ENCODE measurements around the gene C8G. TPM values are rescaled to one million over a fixed set of nuclear protein-coding genes. Genes with fewer than 3 reads are reported as not detected.

Gene C8G
- total RNA-seq, 1 experiment from 2014 or later, result 2.1 TPM

- Histone ChIP-seq H4K20me1 (ENCODE audit: insufficient read depth) (no peaks in the 10 kb centered on the region), H3K9me2 (ENCODE audit: insufficient read depth) (no peaks in the 10 kb centered on the region), H3K4me3 (replicated peaks in 1 of 2; ENCODE audit: low read depth in 1 of 2, low read length in 2 of 2) (no peak overlapping the region), H3K4me1 (ENCODE audit: control insufficient read depth in 1 of 2, insufficient read depth in 2 of 2, low read length in 2 of 2) (peaks cover 0 to under 1% of the 10 kb centered on the region in 2 experiments; a peak in 2 of 4 replicates), H3K79me2 (ENCODE audit: insufficient read depth, low read length) (no peaks in the 10 kb centered on the region), H3K27me3 (ENCODE audit: insufficient read depth, low read length) (no peaks in the 10 kb centered on the region), H3K36me3 (ENCODE audit: control insufficient read depth in 1 of 2, insufficient read depth in 2 of 2, low read length in 2 of 2) (no peaks in the 10 kb centered on the region), H3K9ac (ENCODE audit: low read length) (no peak overlapping the region), H3K4me2 (ENCODE audit: low read length) (no peak overlapping the region), H2AFZ (ENCODE audit: low read depth, low read length, poor library complexity, severe bottlenecking) (no peak overlapping the region), H3K9me3 (ENCODE audit: control insufficient read depth in 1 of 2, insufficient read depth in 1 of 2, low read depth in 1 of 2, low read length in 2 of 2) (no peaks in the 10 kb centered on the region; a peak in 1 of 4 replicates), H3K27ac (ENCODE audit: low read depth, low read length) (no peak overlapping the region)
- intact Hi-C loops (cut with micrococcal nuclease), result no loop called here
- CTCF ChIA-PET, result no interaction called here
- POLR2A ChIA-PET, result no interaction called here
- no peak for DNase-seq (ENCODE audit: low read depth, low spot score)
- RAD21 ChIA-PET (ENCODE audit: low non-redundant PET in 1 of 2, low total read pairs in 2 of 2, uncharacterized antibody in 2 of 2, unreplicated experiment in 2 of 2), result no interaction called here
- ATAC-seq, result no peak
- BruUV-seq (replicated peaks), result no TSS peak
- no peak for TF ChIP-seq SIN3A (IDR thresholded peaks at IDR 0.05; ENCODE audit: low read depth)
- no peak for TF ChIP-seq SRF (IDR thresholded peaks at IDR 0.05; ENCODE audit: low read depth)
- TF ChIP-seq, protein P1, sequence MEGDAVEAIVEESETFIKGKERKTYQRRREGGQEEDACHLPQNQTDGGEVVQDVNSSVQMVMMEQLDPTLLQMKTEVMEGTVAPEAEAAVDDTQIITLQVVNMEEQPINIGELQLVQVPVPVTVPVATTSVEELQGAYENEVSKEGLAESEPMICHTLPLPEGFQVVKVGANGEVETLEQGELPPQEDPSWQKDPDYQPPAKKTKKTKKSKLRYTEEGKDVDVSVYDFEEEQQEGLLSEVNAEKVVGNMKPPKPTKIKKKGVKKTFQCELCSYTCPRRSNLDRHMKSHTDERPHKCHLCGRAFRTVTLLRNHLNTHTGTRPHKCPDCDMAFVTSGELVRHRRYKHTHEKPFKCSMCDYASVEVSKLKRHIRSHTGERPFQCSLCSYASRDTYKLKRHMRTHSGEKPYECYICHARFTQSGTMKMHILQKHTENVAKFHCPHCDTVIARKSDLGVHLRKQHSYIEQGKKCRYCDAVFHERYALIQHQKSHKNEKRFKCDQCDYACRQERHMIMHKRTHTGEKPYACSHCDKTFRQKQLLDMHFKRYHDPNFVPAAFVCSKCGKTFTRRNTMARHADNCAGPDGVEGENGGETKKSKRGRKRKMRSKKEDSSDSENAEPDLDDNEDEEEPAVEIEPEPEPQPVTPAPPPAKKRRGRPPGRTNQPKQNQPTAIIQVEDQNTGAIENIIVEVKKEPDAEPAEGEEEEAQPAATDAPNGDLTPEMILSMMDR (IDR thresholded peaks at IDR 0.05 in 2 of 3, conservative IDR thresholded peaks at IDR 0.05 in 1 of 3; ENCODE audit: borderline replicate concordance in 1 of 3, insufficient read depth in 1 of 3, low read depth in 2 of 3, low read length in 2 of 3), result no peak
- no peak for TF ChIP-seq ZNF274 (IDR thresholded peaks at IDR 0.05; ENCODE audit: low read depth, low read length)
- TF ChIP-seq POLR2A (IDR thresholded peaks at IDR 0.05; ENCODE audit: borderline replicate concordance, extremely low read depth, insufficient read depth, insufficient read length), result no peak
- no peak for TF ChIP-seq ELF1 (IDR thresholded peaks at IDR 0.05; ENCODE audit: borderline replicate concordance, low read depth)
- no peak for TF ChIP-seq EZH2phosphoT487 (IDR thresholded peaks at IDR 0.05; ENCODE audit: borderline replicate concordance)
- no peak for TF ChIP-seq JUND (IDR thresholded peaks at IDR 0.05)
- no peak for TF ChIP-seq TCF7L2 (IDR thresholded peaks at IDR 0.05; ENCODE audit: borderline replicate concordance, extremely low read depth, insufficient read depth, insufficient read length)
- no peak for TF ChIP-seq CEBPB (IDR thresholded peaks at IDR 0.05; ENCODE audit: low read depth)
- TF ChIP-seq RAD21 (IDR thresholded peaks at IDR 0.05; ENCODE audit: low read depth), result no peak
- no peak for TF ChIP-seq ZFX (IDR thresholded peaks at IDR 0.05)
These were observed 40.8 kb downstream of the C8G start for GRCh38 chr9:136985853-136986252.
